ENCODE measurements around the gene NKTR.

Gene NKTR

GRCh38 chr3:42663581-42664437, 63.3 kb downstream of the NKTR start:
- Histone ChIP-seq H3K36me3 (ENCODE audit: insufficient read depth, insufficient read length, low read length) (peaks cover 52% of the 10 kb centered on the region), H3K4me1 (ENCODE audit: insufficient read depth, insufficient read length) (peaks cover 13% of the 10 kb centered on the region), H3K9me3 (ENCODE audit: insufficient read depth, low read length) (peaks cover 5% of the 10 kb centered on the region; the same call in 1 of the 2 replicates), H3K4me3 (ENCODE audit: insufficient read length, low read depth) (no peak overlapping the region), H3K27me3 (ENCODE audit: insufficient read depth, insufficient read length) (no peaks in the 10 kb centered on the region), H3K9ac (ENCODE audit: insufficient read length, low read depth) (no peak overlapping the region)
- no peak for DNase-seq (ENCODE audit: low read depth, low spot score)
- no peak for TF ChIP-seq ZNF274 (IDR thresholded peaks at IDR 0.05; ENCODE audit: low read depth, low read length)
- TF ChIP-seq YY1 (IDR thresholded peaks at IDR 0.05; ENCODE audit: insufficient read depth, insufficient read length) = no peak
- TF ChIP-seq SUZ12 (IDR thresholded peaks at IDR 0.05; ENCODE audit: extremely low read depth, insufficient read depth, insufficient read length) = no peak

- H3K27me3 ChIP-seq (ENCODE audit: insufficient read depth, insufficient read length) = no peaks in the 10 kb centered on the region
- H3K4me1 ChIP-seq (ENCODE audit: insufficient read depth, insufficient read length) = peaks cover 13% of the 10 kb centered on the region
- DNase-seq (ENCODE audit: low read depth, low spot score) = no peak
- peaks cover 48% of the 10 kb centered on the region for H3K36me3 ChIP-seq (ENCODE audit: insufficient read depth, insufficient read length, low read length)
- no peak for TF ChIP-seq SUZ12 (IDR thresholded peaks at IDR 0.05; ENCODE audit: extremely low read depth, insufficient read depth, insufficient read length)
- TF ChIP-seq YY1 (IDR thresholded peaks at IDR 0.05; ENCODE audit: insufficient read depth, insufficient read length) = no peak
- no peak for TF ChIP-seq ZNF274 (IDR thresholded peaks at IDR 0.05; ENCODE audit: low read depth, low read length)
- H3K4me3 ChIP-seq (ENCODE audit: insufficient read length, low read depth) = no peak overlapping the region
- H3K9ac ChIP-seq (ENCODE audit: insufficient read length, low read depth) = no peak overlapping the region
- H3K9me3 ChIP-seq (ENCODE audit: insufficient read depth, low read length) = peaks cover 7% of the 10 kb centered on the region; the same call in 1 of the 2 replicates
Measured at GRCh38 chr3:42664438-42664803, 63.9 kb downstream of the NKTR start.

- peaks cover 42% of the 10 kb centered on the region for H3K36me3 ChIP-seq (ENCODE audit: insufficient read depth, insufficient read length, low read length)
- DNase-seq (ENCODE audit: low read depth, low spot score) = no peak
- peaks cover 7% of the 10 kb centered on the region; the same call in 1 of the 2 replicates for H3K9me3 ChIP-seq (ENCODE audit: insufficient read depth, low read length)
- H3K4me1 ChIP-seq (ENCODE audit: insufficient read depth, insufficient read length) = peaks cover 10% of the 10 kb centered on the region
- H3K9ac ChIP-seq (ENCODE audit: insufficient read length, low read depth) = no peak overlapping the region
- no peak for TF ChIP-seq YY1 (IDR thresholded peaks at IDR 0.05; ENCODE audit: insufficient read depth, insufficient read length)
- no peak for TF ChIP-seq SUZ12 (IDR thresholded peaks at IDR 0.05; ENCODE audit: extremely low read depth, insufficient read depth, insufficient read length)
- no peak for TF ChIP-seq ZNF274 (IDR thresholded peaks at IDR 0.05; ENCODE audit: low read depth, low read length)
- H3K4me3 ChIP-seq (ENCODE audit: insufficient read length, low read depth) = no peak overlapping the region
- H3K27me3 ChIP-seq (ENCODE audit: insufficient read depth, insufficient read length) = no peaks in the 10 kb centered on the region
Measured at GRCh38 chr3:42665050-42665878, 64.8 kb downstream of the NKTR start.

GRCh38 chr3:42666022-42666421, 65.5 kb downstream of the NKTR start:
- Histone ChIP-seq H3K4me3 (ENCODE audit: insufficient read length, low read depth) (no peak overlapping the region), H3K27me3 (ENCODE audit: insufficient read depth, insufficient read length) (no peaks in the 10 kb centered on the region), H3K36me3 (ENCODE audit: insufficient read depth, insufficient read length, low read length) (peaks cover 37% of the 10 kb centered on the region), H3K9me3 (ENCODE audit: insufficient read depth, low read length) (peaks cover 14% of the 10 kb centered on the region; the same call in 1 of the 2 replicates), H3K9ac (ENCODE audit: insufficient read length, low read depth) (no peak overlapping the region), H3K4me1 (ENCODE audit: insufficient read depth, insufficient read length) (peaks cover 10% of the 10 kb centered on the region)
- TF ChIP-seq ZNF274 (IDR thresholded peaks at IDR 0.05; ENCODE audit: low read depth, low read length) = no peak
- TF ChIP-seq SUZ12 (IDR thresholded peaks at IDR 0.05; ENCODE audit: extremely low read depth, insufficient read depth, insufficient read length) = no peak
- no peak for TF ChIP-seq YY1 (IDR thresholded peaks at IDR 0.05; ENCODE audit: insufficient read depth, insufficient read length)
- DNase-seq (ENCODE audit: low read depth, low spot score) = no peak

- Histone ChIP-seq H3K9ac (ENCODE audit: insufficient read length, low read depth) (no peak overlapping the region), H3K4me3 (ENCODE audit: insufficient read length, low read depth) (no peak overlapping the region), H3K4me1 (ENCODE audit: insufficient read depth, insufficient read length) (peaks cover 10% of the 10 kb centered on the region), H3K27me3 (ENCODE audit: insufficient read depth, insufficient read length) (no peaks in the 10 kb centered on the region), H3K36me3 (ENCODE audit: insufficient read depth, insufficient read length, low read length) (peaks cover 32% of the 10 kb centered on the region), H3K9me3 (ENCODE audit: insufficient read depth, low read length) (peaks cover 19% of the 10 kb centered on the region; the same call in 1 of the 2 replicates)
- DNase-seq (ENCODE audit: low read depth, low spot score) = no peak
- TF ChIP-seq ZNF274 (IDR thresholded peaks at IDR 0.05; ENCODE audit: low read depth, low read length) = no peak
- no peak for TF ChIP-seq YY1 (IDR thresholded peaks at IDR 0.05; ENCODE audit: insufficient read depth, insufficient read length)
- no peak for TF ChIP-seq SUZ12 (IDR thresholded peaks at IDR 0.05; ENCODE audit: extremely low read depth, insufficient read depth, insufficient read length)
Measured at GRCh38 chr3:42666577-42666998, 66.1 kb downstream of the NKTR start.

GRCh38 chr3:42667096-42667522, 66.6 kb downstream of the NKTR start:
- Histone ChIP-seq H3K9ac (ENCODE audit: insufficient read length, low read depth) (no peak overlapping the region), H3K4me3 (ENCODE audit: insufficient read length, low read depth) (no peak overlapping the region), H3K4me1 (ENCODE audit: insufficient read depth, insufficient read length) (peaks cover 10% of the 10 kb centered on the region), H3K9me3 (ENCODE audit: insufficient read depth, low read length) (peaks cover 19% of the 10 kb centered on the region; the same call in 1 of the 2 replicates), H3K27me3 (ENCODE audit: insufficient read depth, insufficient read length) (no peaks in the 10 kb centered on the region), H3K36me3 (ENCODE audit: insufficient read depth, insufficient read length, low read length) (peaks cover 27% of the 10 kb centered on the region)
- no peak for TF ChIP-seq YY1 (IDR thresholded peaks at IDR 0.05; ENCODE audit: insufficient read depth, insufficient read length)
- TF ChIP-seq ZNF274 (IDR thresholded peaks at IDR 0.05; ENCODE audit: low read depth, low read length) = no peak
- TF ChIP-seq SUZ12 (IDR thresholded peaks at IDR 0.05; ENCODE audit: extremely low read depth, insufficient read depth, insufficient read length) = no peak
- no peak for DNase-seq (ENCODE audit: low read depth, low spot score)

Data from NT2/D1 (cell line).